IPS DF 4.7 (cell line): Measurements from ENCODE around the gene PAK2.
A peak's percentile ranks its signal among the peaks of the same experiment; 100 is the strongest.
"Not testable (repeated sequence)": the region's sequence is repeated elsewhere in the genome, so short reads cannot be mapped to it uniquely, and the experiment has no call there.

Source experiments
- DNase-seq: peaks from one replicate; pipeline ENCODE4 v3.0.0-alpha.2; 2013; ENCODE audit warnings: low spot score; ENCODE audit errors: extremely low read depth

The PAK2 gene

GRCh38 chr3:196782511-196782910 lies 42.9 kb downstream of the PAK2 start:
- DNase-seq: no peak

GRCh38 chr3:196788528-196788927 lies 48.9 kb downstream of the PAK2 start:
- no peak for DNase-seq

- DNase-seq: no peak
Measured at GRCh38 chr3:196789885-196790359, 50.3 kb downstream of the PAK2 start.

GRCh38 chr3:196790636-196791035 lies 51.0 kb downstream of the PAK2 start:
- DNase-seq: no peak

- peak; percentile 25 for DNase-seq
Measured at GRCh38 chr3:196792771-196793170, 53.1 kb downstream of the PAK2 start.

- peak; percentile 25 for DNase-seq
Measured at GRCh38 chr3:196793246-196793645, 53.6 kb downstream of the PAK2 start.

- no peak for DNase-seq
Measured at GRCh38 chr3:196794467-196794866, 54.8 kb downstream of the PAK2 start.

GRCh38 chr3:196796317-196796716 lies 56.7 kb downstream of the PAK2 start:
- DNase-seq: no peak

GRCh38 chr3:196800742-196801434 lies 61.2 kb downstream of the PAK2 start:
- DNase-seq: no peak

GRCh38 chr3:196803891-196804468 lies 64.3 kb downstream of the PAK2 start:
- DNase-seq: no peak

- DNase-seq: no peak
Measured at GRCh38 chr3:196804773-196805172, 65.1 kb downstream of the PAK2 start.

GRCh38 chr3:196810963-196811581 lies 71.4 kb downstream of the PAK2 start:
- no peak for DNase-seq

- no peak for DNase-seq
Measured at GRCh38 chr3:196812853-196813252, 73.2 kb downstream of the PAK2 start.

- no peak for DNase-seq
Measured at GRCh38 chr3:196813903-196814302, 74.2 kb downstream of the PAK2 start.

GRCh38 chr3:196821806-196822355 lies 82.2 kb downstream of the PAK2 start:
- DNase-seq: no peak

- not testable (repeated sequence) for DNase-seq
Measured at GRCh38 chr3:196829651-196830050, 90.0 kb downstream of the PAK2 start.

GRCh38 chr3:196835086-196835485 lies 95.4 kb downstream of the PAK2 start:
- DNase-seq: no peak

GRCh38 chr3:196836626-196837025 lies 97.0 kb downstream of the PAK2 start:
- not testable (repeated sequence) for DNase-seq

GRCh38 chr3:196837819-196838420 lies 98.3 kb downstream of the PAK2 start:
- peak; percentile 16 for DNase-seq

GRCh38 chr3:196839351-196839750 lies 99.7 kb downstream of the PAK2 start:
- not testable (repeated sequence) for DNase-seq

GRCh38 chr3:196842567-196843434 lies 103.1 kb downstream of the PAK2 start:
- no peak for DNase-seq
